HepG2 (cell line): ENCODE measurements around the gene PRRT1B. TPM values are rescaled to one million over a fixed set of nuclear protein-coding genes. Genes with fewer than 3 reads are reported as not detected.
A peak's percentile ranks its signal among the peaks of the same experiment; 100 is the strongest.

Experiments
- AGO2 ChIP-seq: fragments of 200-400 bp; formaldehyde crosslinking; optimal IDR thresholded peaks from 2 replicates; pipeline ENCODE3; 2017; ENCODE audit warnings: mild to moderate bottlenecking, low read depth, low read length, moderate library complexity
- ASH2L ChIP-seq: fragments of 300-600, 200-600 bp; sonication (generic); IDR thresholded peaks from 2 replicates; pipeline ENCODE4 v1.7.0; 2017; ENCODE audit warnings: low read depth, mild to moderate bottlenecking, moderate library complexity, mixed read lengths, low read length; ENCODE audit not compliant: insufficient read length
- DZIP1 ChIP-seq: sonication (generic); formaldehyde crosslinking; IDR thresholded peaks from 2 replicates; pipeline ENCODE4 v1.5.0; 2020; ENCODE audit warnings: mild to moderate bottlenecking, missing genetic modification reagents
- ELK4 ChIP-seq: sonication (generic); formaldehyde crosslinking; IDR thresholded peaks from 2 replicates; pipeline ENCODE4 v1.9.0; 2021; ENCODE audit warnings: missing genetic modification reagents, borderline replicate concordance
- GABPB1 ChIP-seq: IDR thresholded peaks from 2 replicates; pipeline ENCODE4 v1.6.1; 2016; ENCODE audit warnings: mild to moderate bottlenecking, missing genetic modification reagents, moderate library complexity, missing compliant biosample characterization
- GATAD1 ChIP-seq: IDR thresholded peaks from 2 replicates; pipeline ENCODE4 v1.6.1; 2016; ENCODE audit warnings: missing genetic modification reagents, missing compliant biosample characterization
- HIC2 ChIP-seq: sonication (generic); formaldehyde crosslinking; IDR thresholded peaks from 2 replicates; pipeline ENCODE4 v1.9.0; 2022; ENCODE audit warnings: low read depth, missing genetic modification reagents
- MATR3 ChIP-seq: sonication (generic); formaldehyde crosslinking; IDR thresholded peaks from 2 replicates; pipeline ENCODE4 v1.4.0; 2020; ENCODE audit warnings: missing genetic modification reagents
- PLRG1 ChIP-seq: fragments of 450-650 bp; conservative IDR thresholded peaks from 2 replicates; pipeline ENCODE4 v1.6.1; 2016
- POLR2AphosphoS2 ChIP-seq: IDR thresholded peaks from 2 replicates; pipeline ENCODE4 v1.6.1; 2011; ENCODE audit warnings: low read depth, low read length, improper control_type of control experiment
- REL ChIP-seq: sonication (generic); formaldehyde crosslinking; conservative IDR thresholded peaks from 2 replicates; pipeline ENCODE4 v1.8.0; 2022; ENCODE audit warnings: mild to moderate bottlenecking, missing genetic modification reagents, moderate library complexity
- SALL1 ChIP-seq: sonication (generic); formaldehyde crosslinking; IDR thresholded peaks from 2 replicates; pipeline ENCODE4 v1.8.0; 2022; ENCODE audit warnings: mild to moderate bottlenecking, missing genetic modification reagents
- SP4 ChIP-seq: sonication (generic); formaldehyde crosslinking; IDR thresholded peaks from 2 replicates; pipeline ENCODE4 v1.8.1; 2023; ENCODE audit warnings: mild to moderate bottlenecking, missing genetic modification reagents
- TCF12 ChIP-seq, 2 experiments: fragments of 450-650 bp in 1 of 2; sonication (generic) in 1 of 2; formaldehyde crosslinking in 1 of 2; IDR thresholded peaks; 2 replicates each; pipeline versions ENCODE4 v1.6.1 to v1.8.0; 2017 to 2022; ENCODE audit warnings: antibody characterized with exemption in 1 of 2, mild to moderate bottlenecking in 1 of 2, missing genetic modification reagents in 1 of 2, moderate library complexity in 1 of 2
- ZBTB14 ChIP-seq: sonication (generic); formaldehyde crosslinking; IDR thresholded peaks from 2 replicates; pipeline ENCODE4 v1.4.0; 2020; ENCODE audit warnings: missing genetic modification reagents
- ZFP37 ChIP-seq: sonication (generic); formaldehyde crosslinking; IDR thresholded peaks from 2 replicates; pipeline ENCODE4 v1.4.0; 2020; ENCODE audit warnings: missing genetic modification reagents, borderline replicate concordance
- ZNF207 ChIP-seq: fragments of 450-650 bp; IDR thresholded peaks from 2 replicates; pipeline ENCODE4 v1.6.1; 2016; ENCODE audit warnings: antibody characterized with exemption, borderline replicate concordance
- ZNF280B ChIP-seq: sonication (generic); formaldehyde crosslinking; IDR thresholded peaks from 2 replicates; pipeline ENCODE4 v1.5.0; 2020; ENCODE audit warnings: missing genetic modification reagents, mild to moderate bottlenecking, borderline replicate concordance
- ZNF382 ChIP-seq: sonication (generic); formaldehyde crosslinking; IDR thresholded peaks from 2 replicates; pipeline ENCODE4 v1.5.0; 2020; ENCODE audit warnings: missing genetic modification reagents, mild to moderate bottlenecking, borderline replicate concordance
- ZNF430 ChIP-seq: sonication (generic); formaldehyde crosslinking; IDR thresholded peaks from 2 replicates; pipeline ENCODE4 v1.9.0; 2021; ENCODE audit warnings: mild to moderate bottlenecking, missing genetic modification reagents
- ZNF501 ChIP-seq: sonication (generic); formaldehyde crosslinking; IDR thresholded peaks from 2 replicates; pipeline ENCODE4 v1.5.1; 2020; ENCODE audit warnings: mild to moderate bottlenecking, moderate library complexity, missing genetic modification reagents
- ZNF562 ChIP-seq: sonication (generic); formaldehyde crosslinking; IDR thresholded peaks from 2 replicates; pipeline ENCODE4 v1.8.0; 2022; ENCODE audit warnings: missing genetic modification reagents, borderline replicate concordance
- polyA plus RNA-seq, 8 experiments: library from polyadenylated mRNA; depleted of rRNA in 3 of 8; stranded (reverse) in 7 of 8; unstranded in 1 of 8; fragments of >200 nt; fragmentation: Illumina TruSeq in 4 of 8; extraction: Trizol in 4 of 8; gene quantifications; 2 replicates each; pipeline versions ENCODE4 v1.2.1 to v1.2.3, GENCODE V29; 2011 to 2016; ENCODE audit warnings: low read depth in 4 of 8, missing spikeins in 1 of 8, mixed read lengths in 1 of 8; ENCODE audit not compliant: insufficient read depth in 1 of 8
- total RNA-seq, 5 experiments: library from RNA; depleted of rRNA; stranded (reverse); fragments of >200 nt; fragmentation: Illumina TruSeq; extraction: Trizol; gene quantifications; 2 replicates each; pipeline ENCODE4 v1.2.3, GENCODE V29; 2016; ENCODE audit warnings: low read depth in 1 of 5

The PRRT1B gene
- total and polyA plus RNA-seq, 2 of the 13 experiments (the other 11 are each of a cell fraction or from before 2014, with no cell fraction given) = not detected

- TF ChIP-seq AGO2 = no peak
- no peak for TF ChIP-seq GABPB1 (CRISPR knock-in tag)
- no peak for TF ChIP-seq MATR3 (CRISPR knock-in tag)
- TF ChIP-seq POLR2AphosphoS2 = no peak
- no peak for TF ChIP-seq ASH2L
- no peak for TF ChIP-seq SP4 (CRISPR knock-in tag)
- TF ChIP-seq ELK4 = no peak
- no peak for TF ChIP-seq HIC2 (CRISPR knock-in tag)
- TF ChIP-seq ZBTB14 (CRISPR knock-in tag) = no peak
- TF ChIP-seq SALL1 (CRISPR knock-in tag) = no peak
- no peak for TF ChIP-seq ZNF430 (CRISPR knock-in tag)
- no peak for TF ChIP-seq ZNF382 (CRISPR knock-in tag)
- TF ChIP-seq ZNF207 = no peak
- TF ChIP-seq ZFP37 = no peak
- TF ChIP-seq ZNF280B (CRISPR knock-in tag) = no peak
- no peak for TF ChIP-seq ZNF562 (CRISPR knock-in tag)
- TF ChIP-seq PLRG1 = no peak
- no peak for TF ChIP-seq TCF12 (IDR thresholded peaks at IDR 0.05)
- TF ChIP-seq TCF12 (CRISPR knock-in tag; IDR thresholded peaks at IDR 0.05) = no peak
- no peak for TF ChIP-seq REL (CRISPR knock-in tag)
- TF ChIP-seq GATAD1 = no peak
- TF ChIP-seq ZNF501 (CRISPR knock-in tag) = peak; percentile 2; the same call in 1 of the 2 replicates
- TF ChIP-seq DZIP1 (CRISPR knock-in tag) = no peak
These were observed 63.2 kb downstream of the PRRT1B start (continued) for GRCh38 chr9:131608493-131609037.
